Muscle of leg (tissue), 11 donors: ENCODE measurements around the gene PRSS53. TPM values are rescaled to one million over a fixed set of nuclear protein-coding genes. Genes with fewer than 3 reads are reported as not detected.

Source experiments
- DNase-seq: peaks from one replicate; pipeline ENCODE4 v3.0.0; 2013
- H3K27ac ChIP-seq: one replicate; pipeline ENCODE4 v1.5.1; 2013; ENCODE audit warnings: mild to moderate bottlenecking, low read length, control low read depth
- H3K27me3 ChIP-seq: one replicate; pipeline ENCODE4 v1.6.1; 2013; ENCODE audit warnings: low read length; ENCODE audit not compliant: control insufficient read depth, insufficient read depth
- H3K36me3 ChIP-seq: one replicate; pipeline ENCODE4 v1.6.1; 2013; ENCODE audit warnings: low read length; ENCODE audit not compliant: control insufficient read depth, insufficient read depth
- H3K4me1 ChIP-seq: one replicate; pipeline ENCODE4 v1.6.1; 2013; ENCODE audit warnings: low read length; ENCODE audit not compliant: control insufficient read depth, insufficient read depth
- H3K4me3 ChIP-seq: one replicate; pipeline ENCODE4 v1.5.1; 2013; ENCODE audit warnings: low read length, control low read depth
- H3K9me3 ChIP-seq: replicated peaks from 2 replicates; pipeline ENCODE4 v1.6.1; 2013; ENCODE audit warnings: low read depth, low read length; ENCODE audit not compliant: control insufficient read depth
- WGBS: methylation state at CpG from one replicate; pipeline ENCODE4 v1.1.5; 2013; ENCODE audit warnings: missing lambda C conversion rate; ENCODE audit not compliant: insufficient coverage; 5-methylcytosine and 5-hydroxymethylcytosine counted together
- polyA plus RNA-seq, 8 donors: library from polyadenylated mRNA; unstranded; fragments of 120-200 nt; gene quantifications; one replicate each; pipeline versions ENCODE4 v1.2.1 to v1.2.3, GENCODE V29; 2013; ENCODE audit warnings: inconsistent platforms in 1 of 8, low replicate concordance in 1 of 8; ENCODE audit not compliant: insufficient read length in 8 of 8, insufficient read depth in 1 of 8
- total RNA-seq: library from RNA; stranded (reverse); fragments of 120-200 nt; gene quantifications from one replicate; pipeline ENCODE4 v1.2.4, GENCODE V29; 2013

PRSS53 gene
- total and polyA plus RNA-seq, 9 donors, result 1.8 to 11.5 (median 4.8) TPM

GRCh38 chr16:31078597-31079341 lies 10.0 kb downstream of the PRSS53 start:
- H3K4me1 ChIP-seq, result peaks cover 27% of the 10 kb centered on the region
- H3K27me3 ChIP-seq, result no peaks in the 10 kb centered on the region
- H3K9me3 ChIP-seq, result no peaks in the 10 kb centered on the region
- no peak overlapping the region for H3K4me3 ChIP-seq
- no peak overlapping the region for H3K27ac ChIP-seq
- 95% methylated on average over 9 of the region's 15 CpGs for WGBS
- H3K36me3 ChIP-seq, result peaks cover 77% of the 10 kb centered on the region
- DNase-seq, result peak; percentile 7

GRCh38 chr16:31077592-31078396 lies 10.9 kb downstream of the PRSS53 start:
- peaks cover 19% of the 10 kb centered on the region for H3K4me1 ChIP-seq
- H3K27me3 ChIP-seq, result no peaks in the 10 kb centered on the region
- 93% methylated on average over 18 of the region's 30 CpGs for WGBS
- peaks cover 68% of the 10 kb centered on the region for H3K36me3 ChIP-seq
- H3K4me3 ChIP-seq, result no peak overlapping the region
- no peak overlapping the region for H3K27ac ChIP-seq
- peak; percentile 4 for DNase-seq
- no peaks in the 10 kb centered on the region for H3K9me3 ChIP-seq

DNA sequence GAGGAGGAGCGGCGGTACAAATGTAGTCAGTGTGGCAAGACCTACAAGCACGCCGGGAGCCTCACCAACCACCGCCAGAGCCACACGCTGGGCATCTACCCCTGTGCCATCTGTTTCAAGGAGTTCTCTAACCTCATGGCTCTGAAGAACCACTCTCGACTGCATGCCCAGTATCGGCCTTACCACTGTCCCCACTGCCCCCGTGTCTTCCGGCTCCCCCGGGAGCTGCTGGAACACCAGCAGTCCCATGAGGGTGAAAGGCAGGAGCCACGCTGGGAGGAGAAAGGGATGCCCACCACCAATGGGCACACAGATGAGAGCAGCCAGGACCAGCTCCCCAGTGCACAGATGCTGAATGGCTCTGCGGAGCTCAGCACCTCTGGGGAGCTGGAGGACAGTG lies 11.7 kb downstream of the PRSS53 start:
- 93% methylated on average over 13 of the region's 13 CpGs for WGBS

DNA sequence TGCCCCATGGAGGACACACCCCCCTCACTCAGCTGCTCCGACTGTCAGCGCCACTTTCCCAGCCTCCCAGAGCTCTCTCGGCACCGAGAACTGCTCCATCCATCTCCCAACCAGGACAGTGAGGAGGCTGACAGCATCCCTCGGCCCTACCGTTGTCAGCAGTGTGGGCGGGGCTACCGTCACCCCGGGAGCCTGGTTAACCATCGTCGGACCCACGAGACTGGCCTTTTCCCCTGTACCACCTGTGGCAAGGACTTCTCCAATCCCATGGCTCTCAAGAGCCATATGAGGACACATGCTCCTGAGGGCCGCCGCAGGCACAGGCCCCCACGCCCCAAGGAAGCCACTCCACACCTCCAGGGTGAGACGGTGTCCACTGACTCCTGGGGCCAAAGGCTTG lies 12.4 kb downstream of the PRSS53 start:
- H3K9me3 ChIP-seq, result no peaks in the 10 kb centered on the region
- WGBS, result 69% methylated on average over 14 of the region's 16 CpGs
- H3K4me3 ChIP-seq, result no peak overlapping the region
- H3K36me3 ChIP-seq, result peaks cover 54% of the 10 kb centered on the region
- H3K27me3 ChIP-seq, result no peaks in the 10 kb centered on the region
- peaks cover 19% of the 10 kb centered on the region for H3K4me1 ChIP-seq
- peak; percentile 9 for DNase-seq
- H3K27ac ChIP-seq, result no peak overlapping the region

More for the DNA sequence above, 11.7 kb downstream of the PRSS53 start:
- peaks cover 18% of the 10 kb centered on the region for H3K4me1 ChIP-seq
- no peak overlapping the region for H3K27ac ChIP-seq
- peaks cover 61% of the 10 kb centered on the region for H3K36me3 ChIP-seq
- H3K27me3 ChIP-seq, result no peaks in the 10 kb centered on the region
- DNase-seq, result peak; percentile 3
- H3K9me3 ChIP-seq, result no peaks in the 10 kb centered on the region
- H3K4me3 ChIP-seq, result no peak overlapping the region

DNA sequence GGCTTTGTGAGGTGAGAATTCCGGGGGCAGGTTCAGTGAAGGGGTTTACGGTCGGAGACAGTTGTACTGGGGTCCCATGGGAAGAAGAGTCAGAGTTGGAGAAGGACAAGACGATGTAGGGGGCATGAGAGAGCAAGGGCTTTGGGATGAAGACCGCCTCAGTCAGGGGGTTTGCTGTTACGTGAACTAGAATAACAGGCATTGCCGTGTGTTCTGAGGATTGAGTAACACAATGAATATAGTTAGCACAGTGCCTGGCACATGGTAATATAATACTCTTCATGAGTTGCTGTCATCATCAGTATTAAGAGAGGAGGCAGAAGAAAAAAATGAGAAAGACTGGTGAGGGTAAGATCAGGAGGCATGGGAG lies 13.9 kb downstream of the PRSS53 start:
- Histone ChIP-seq H3K27me3 (no peaks in the 10 kb centered on the region), H3K9me3 (no peaks in the 10 kb centered on the region), H3K4me1 (peaks cover 23% of the 10 kb centered on the region), H3K27ac (peak overlapping the region; percentile 93), H3K4me3 (peak overlapping the region; percentile 63), H3K36me3 (peaks cover 38% of the 10 kb centered on the region)
- DNase-seq, result no peak
- 0% methylated on average over 4 of the region's 7 CpGs for WGBS

DNA sequence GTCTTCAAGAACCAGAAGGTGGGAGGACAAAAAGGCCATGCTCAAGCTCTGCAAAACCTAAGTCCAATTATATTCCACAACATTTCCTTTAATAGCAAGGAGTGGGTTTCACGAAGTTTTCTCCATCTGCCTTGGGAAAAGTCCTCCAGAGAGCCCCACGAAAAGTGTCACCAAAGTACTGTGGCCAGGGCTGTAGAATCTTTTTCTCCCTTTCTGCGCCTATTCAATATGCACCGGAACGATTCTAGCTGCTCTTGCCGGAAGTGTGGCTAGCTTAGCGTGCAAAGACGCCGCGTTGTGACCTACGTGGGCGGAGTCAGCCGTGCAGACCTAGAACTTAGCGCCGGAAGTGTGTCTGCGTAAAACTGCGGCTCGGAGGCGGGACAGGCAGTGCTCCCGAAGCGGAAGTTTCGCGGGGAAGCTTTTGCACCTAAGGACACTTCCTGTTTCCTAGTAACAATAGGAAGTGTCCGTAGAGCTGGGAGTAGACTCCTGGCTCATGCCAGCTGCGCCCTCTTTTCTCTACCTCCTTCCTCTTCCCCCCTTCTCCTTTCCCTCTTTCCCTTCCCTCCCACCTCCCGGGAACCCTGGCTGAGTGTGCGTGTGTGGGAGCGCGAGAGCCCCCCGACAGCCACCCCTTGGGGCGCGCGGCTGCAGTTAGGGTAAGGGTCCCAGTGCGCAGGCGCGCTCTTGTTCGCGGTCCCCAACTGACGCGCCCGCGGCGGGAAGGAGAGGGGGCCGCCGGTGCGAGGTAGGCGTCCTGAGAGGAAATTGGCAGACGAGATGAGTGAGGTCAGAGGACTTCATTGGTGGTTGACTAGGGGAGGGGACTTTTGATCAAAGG lies 14.6 kb downstream of the PRSS53 start, which contains the start of the genes ZNF646 and ZNF668:
Gene ZNF646 (plus strand): TSS at position 453 of the 844 bp plus-strand sequence. CDS start 1,903 bp downstream, outside the sequence.
Gene ZNF668 (minus strand): TSS at position 271 of the 844 bp plus-strand sequence. CDS start 9,781 bp downstream, outside the sequence.
- DNase-seq, result peak; percentile 100
- WGBS, result under 1% methylated on average over 35 of the region's 48 CpGs
- Histone ChIP-seq H3K27me3 (no peaks in the 10 kb centered on the region), H3K4me3 (peak within 1 kb of the TSS; percentile 63), H3K36me3 (peaks cover 32% of the 10 kb centered on the region), H3K27ac (peak within 1 kb of the TSS; percentile 97), H3K4me1 (peaks cover 23% of the 10 kb centered on the region), H3K9me3 (no peaks in the 10 kb centered on the region)

- WGBS, result under 1% methylated on average over 81 of the region's 83 CpGs
- H3K4me3 ChIP-seq, result peak overlapping the region; percentile 63
- H3K27me3 ChIP-seq, result no peaks in the 10 kb centered on the region
Observed at GRCh38 chr16:31073142-31073969, 15.4 kb downstream of the PRSS53 start.

DNA sequence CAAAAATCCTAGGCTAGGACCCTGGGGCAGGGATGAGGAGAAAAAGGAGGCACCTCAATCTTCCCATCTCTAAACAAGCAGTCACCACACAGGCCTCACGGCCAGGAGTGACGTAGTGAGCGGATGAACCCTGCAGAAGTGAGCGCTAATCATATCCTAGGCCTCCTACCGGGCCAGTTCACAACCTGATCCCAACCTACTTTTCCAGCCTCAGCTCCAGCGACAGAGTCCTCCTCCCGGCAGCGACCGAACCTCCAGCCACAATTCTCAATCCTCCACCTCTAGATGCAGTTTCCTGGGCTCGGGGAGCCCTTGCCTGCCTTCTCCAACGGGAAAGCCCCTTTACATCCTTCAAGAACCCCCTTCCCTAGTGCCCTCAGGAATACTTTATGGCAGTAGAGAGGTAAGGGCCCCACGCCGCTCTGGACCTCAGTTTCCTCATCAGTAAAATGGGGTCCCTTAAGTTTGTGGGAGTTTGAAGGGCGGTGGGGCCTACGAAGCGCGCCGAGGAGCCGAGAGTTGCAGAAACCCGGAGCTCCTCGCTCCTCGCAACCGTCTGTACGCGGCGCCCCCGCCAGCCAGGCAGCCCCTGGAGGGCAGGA lies 16.1 kb downstream of the PRSS53 start:
- 0% methylated on average over 21 of the region's 27 CpGs for WGBS
- Histone ChIP-seq H3K4me3 (peak overlapping the region; percentile 63), H3K27me3 (no peaks in the 10 kb centered on the region), H3K9me3 (no peaks in the 10 kb centered on the region), H3K4me1 (peaks cover 23% of the 10 kb centered on the region), H3K36me3 (peaks cover 17% of the 10 kb centered on the region), H3K27ac (peak overlapping the region; percentile 97)
- peak; percentile 58 for DNase-seq

More at GRCh38 chr16:31073142-31073969, 15.4 kb downstream of the PRSS53 start:
- peak; percentile 98 for DNase-seq
- no peaks in the 10 kb centered on the region for H3K9me3 ChIP-seq
- peaks cover 23% of the 10 kb centered on the region for H3K4me1 ChIP-seq
- peak overlapping the region; percentile 97 for H3K27ac ChIP-seq
- H3K36me3 ChIP-seq, result peaks cover 24% of the 10 kb centered on the region

DNA sequence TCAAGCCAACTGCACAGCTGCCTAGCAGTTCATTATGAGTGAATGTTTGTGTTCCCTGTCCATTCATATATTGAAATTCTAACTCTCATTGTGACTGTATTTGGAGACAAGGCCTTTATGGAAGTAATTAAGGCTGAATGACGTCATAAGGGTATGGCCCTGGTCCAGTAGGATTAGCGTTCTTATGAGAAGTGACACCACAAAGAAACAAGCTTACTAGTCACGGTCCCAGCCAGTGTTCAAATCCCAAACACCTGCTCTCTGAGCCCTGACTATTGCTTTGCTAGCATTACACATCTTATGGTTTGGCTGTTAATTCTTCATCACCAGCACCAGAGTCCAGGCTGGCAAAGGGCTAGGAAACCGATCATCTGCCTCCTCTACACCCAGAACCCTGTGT lies 16.9 kb downstream of the PRSS53 start:
- Histone ChIP-seq H3K9me3 (no peaks in the 10 kb centered on the region), H3K4me1 (peaks cover 23% of the 10 kb centered on the region), H3K36me3 (peaks cover 9% of the 10 kb centered on the region), H3K4me3 (peak overlapping the region; percentile 63), H3K27me3 (no peaks in the 10 kb centered on the region), H3K27ac (peak overlapping the region; percentile 97)
- peak; percentile 93 for DNase-seq
- WGBS, result 21% methylated on average over 2 of the region's 4 CpGs
